Ammon's horn (tissue), 1 donor: ENCODE data around the gene RIMOC1.
A peak's percentile ranks its signal among the peaks of the same experiment; 100 is the strongest.

Experiments
- DNase-seq: peaks from one replicate; pipeline ENCODE4 v3.0.0-alpha.2; 2016; ENCODE audit warnings: low spot score

Gene RIMOC1

GRCh38 chr5:41903892-41904799, at the start of gene RIMOC1:
TSS of gene RIMOC1 (plus strand) at chr5:41904344. CDS start at chr5:41904368, 24 bp downstream.
- peak; percentile 100 for DNase-seq

GRCh38 chr5:41856644-41857491, 47.3 kb upstream of the RIMOC1 start:
- DNase-seq, result peak; percentile 86

GRCh38 chr5:41857989-41858388, 46.2 kb upstream of the RIMOC1 start:
- no peak for DNase-seq

GRCh38 chr5:41858890-41859289, 45.3 kb upstream of the RIMOC1 start:
- no peak for DNase-seq

- no peak for DNase-seq
Observed at GRCh38 chr5:41863871-41864486, 40.2 kb upstream of the RIMOC1 start.

- peak; percentile 25 for DNase-seq
Observed at GRCh38 chr5:41869151-41869723, 34.9 kb upstream of the RIMOC1 start.

- DNase-seq, result peak; percentile 81
Observed at GRCh38 chr5:41869724-41870626, 34.2 kb upstream of the RIMOC1 start, which contains the start of gene OXCT1. TSS of gene OXCT1 (minus strand) at chr5:41870425. CDS start at chr5:41870358, 67 bp downstream.

- DNase-seq, result no peak
Observed at GRCh38 chr5:41870627-41871048, 33.5 kb upstream of the RIMOC1 start.

GRCh38 chr5:41871852-41872251, 32.3 kb upstream of the RIMOC1 start:
- peak; percentile 30 for DNase-seq

GRCh38 chr5:41874512-41875060, 29.6 kb upstream of the RIMOC1 start:
- no peak for DNase-seq

- DNase-seq, result no peak
Observed at GRCh38 chr5:41875121-41875520, 29.0 kb upstream of the RIMOC1 start.

GRCh38 chr5:41876678-41877077, 27.5 kb upstream of the RIMOC1 start:
- DNase-seq, result no peak

- no peak for DNase-seq
Observed at GRCh38 chr5:41877408-41877807, 26.7 kb upstream of the RIMOC1 start.

- DNase-seq, result no peak
Observed at GRCh38 chr5:41878173-41878572, 26.0 kb upstream of the RIMOC1 start.

GRCh38 chr5:41878643-41879478, 25.3 kb upstream of the RIMOC1 start:
- DNase-seq, result no peak

GRCh38 chr5:41882765-41883164, 21.4 kb upstream of the RIMOC1 start:
- DNase-seq, result no peak

- DNase-seq, result no peak
Observed at GRCh38 chr5:41883243-41883642, 20.9 kb upstream of the RIMOC1 start.

- no peak for DNase-seq
Observed at GRCh38 chr5:41883936-41884335, 20.2 kb upstream of the RIMOC1 start.

GRCh38 chr5:41885286-41885685, 18.9 kb upstream of the RIMOC1 start:
- DNase-seq, result no peak
